Raji (cell line): ENCODE data around the gene NBEAL1.

Source experiments
- POLR2A ChIP-seq: IDR thresholded peaks from 2 replicates; pipeline ENCODE4 v1.6.1; 2011; ENCODE audit warnings: low read depth, low read length, control low read depth; ENCODE audit not compliant: insufficient read depth

Gene NBEAL1

DNA sequence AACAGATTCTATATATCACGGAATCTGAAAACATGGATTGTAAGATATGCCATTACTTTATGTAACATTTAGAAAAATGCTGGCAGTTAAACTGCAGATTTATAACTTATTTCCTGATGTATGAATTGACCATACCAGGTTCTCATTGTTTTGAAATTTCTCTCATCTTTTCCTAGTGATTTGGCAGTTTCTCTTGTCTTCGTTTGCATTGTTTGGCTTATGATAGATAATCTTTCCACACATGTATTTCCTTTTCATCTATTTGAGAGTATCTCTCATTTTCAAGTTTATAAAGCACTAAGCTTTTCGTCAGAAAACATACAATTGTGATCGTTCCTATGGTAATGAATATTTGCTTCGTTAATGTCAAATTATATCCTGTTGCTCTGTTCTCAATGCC is 16.3 kb downstream of the NBEAL1 start:
- TF ChIP-seq POLR2A, result no peak

DNA sequence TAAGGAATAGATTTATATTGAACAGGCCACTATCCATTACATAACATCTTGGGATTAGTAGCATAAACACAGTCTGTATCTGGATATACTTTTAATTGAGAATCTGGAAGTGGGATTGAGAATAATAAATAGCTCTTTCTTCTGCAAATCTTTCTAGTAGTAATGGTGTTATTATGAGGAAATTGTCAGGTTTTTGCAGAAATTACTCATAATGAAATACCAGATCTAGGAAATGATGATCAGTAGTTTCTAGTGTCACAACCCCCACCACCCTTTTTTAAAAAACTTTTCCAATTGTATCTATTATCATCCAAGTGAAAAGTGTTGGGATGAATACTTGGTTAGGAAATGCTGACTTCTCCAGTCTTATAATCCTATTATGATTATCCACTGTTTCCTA is 18.7 kb downstream of the NBEAL1 start:
- no peak for TF ChIP-seq POLR2A

DNA sequence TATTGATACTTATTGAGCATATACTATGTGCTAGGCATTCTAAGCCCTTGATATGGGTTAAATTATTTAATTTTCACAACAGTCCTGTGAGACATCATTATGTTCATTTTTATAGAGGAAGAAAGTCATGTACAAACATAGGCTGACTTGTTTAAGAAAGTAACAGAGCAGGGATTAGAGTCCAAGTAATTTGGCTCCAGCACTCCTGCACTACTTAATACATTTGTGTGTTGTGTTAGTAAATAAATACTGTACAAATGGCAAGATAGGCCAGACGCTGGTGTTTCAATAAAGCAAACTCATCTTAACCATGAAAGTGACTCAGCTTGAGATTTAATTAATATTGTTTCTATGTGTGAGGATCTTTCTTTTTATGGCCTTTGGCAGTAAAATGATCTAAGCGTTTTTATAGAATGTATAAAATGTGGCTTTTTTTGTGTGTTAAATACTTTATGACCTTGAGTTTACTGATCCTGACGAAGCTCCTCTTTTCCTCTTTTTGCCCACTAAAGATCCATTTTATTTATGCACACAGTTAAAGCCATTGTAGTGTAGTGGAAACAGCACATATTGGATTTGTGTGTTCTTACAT is 21.3 kb downstream of the NBEAL1 start:
- TF ChIP-seq POLR2A, result no peak

DNA sequence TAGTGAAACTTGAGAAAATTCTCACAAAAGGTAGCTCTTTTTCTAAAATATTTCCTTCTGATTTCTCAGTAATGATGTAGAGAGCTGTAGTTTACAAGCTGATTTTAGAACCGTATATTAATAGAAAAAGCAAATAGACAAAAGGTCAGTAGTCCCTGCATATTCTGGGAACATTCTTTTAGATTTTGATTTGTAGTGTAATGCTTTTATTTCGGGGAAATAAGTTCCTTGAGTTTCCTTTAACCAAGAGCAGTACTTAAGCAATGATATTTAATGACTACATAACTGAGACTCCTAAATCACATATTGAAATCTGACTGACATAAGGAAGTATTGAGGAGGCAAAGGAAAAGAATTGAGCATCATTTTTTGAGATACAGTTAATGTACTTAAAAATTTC is 22.4 kb downstream of the NBEAL1 start:
- TF ChIP-seq POLR2A, result no peak

DNA sequence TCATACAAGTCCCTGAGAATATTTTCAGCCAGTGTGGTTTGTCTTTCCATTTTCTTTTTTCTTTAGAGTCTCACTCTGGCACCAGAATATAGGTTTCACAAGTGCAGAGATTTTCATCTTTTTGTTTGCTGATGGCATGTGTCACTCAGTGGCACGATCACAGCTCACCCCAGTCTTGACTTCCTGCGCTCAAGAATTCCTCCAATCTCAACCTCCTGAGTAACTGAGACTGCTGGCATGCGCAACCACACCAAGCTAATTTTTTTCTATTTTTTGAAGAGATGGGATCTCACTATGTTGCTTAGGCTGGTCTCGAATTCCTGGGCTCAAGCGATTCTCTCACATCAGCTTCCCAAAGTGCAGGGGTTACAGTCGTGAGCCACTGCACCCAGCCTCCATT is 23.9 kb downstream of the NBEAL1 start:
- TF ChIP-seq POLR2A, result no peak

DNA sequence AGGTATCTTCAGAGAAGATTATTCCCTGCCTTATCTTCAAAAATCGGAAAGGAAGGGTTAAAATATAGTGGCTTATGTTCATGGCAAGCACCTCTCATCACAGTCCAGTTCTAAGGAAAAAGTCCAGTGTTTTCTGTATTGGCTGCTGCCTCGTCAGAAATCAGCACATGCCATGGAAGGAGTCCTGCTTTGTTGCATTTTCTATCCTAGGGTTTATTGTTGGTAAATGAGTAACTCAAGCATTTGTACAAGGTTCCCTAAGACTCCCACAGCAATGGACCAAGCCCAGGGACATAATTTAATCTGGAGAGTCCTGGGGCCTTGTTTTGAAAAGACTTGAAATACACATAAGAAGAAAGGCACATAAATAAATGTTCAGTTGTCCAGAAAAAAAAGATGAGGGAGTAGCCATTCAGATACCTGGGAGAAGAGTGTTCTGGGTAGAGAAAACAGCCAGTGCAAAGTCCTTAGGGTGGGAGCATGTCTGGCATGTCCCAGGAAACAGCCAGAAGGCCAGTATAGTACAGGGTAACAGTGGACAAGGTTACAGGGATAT is 26.4 kb downstream of the NBEAL1 start:
- no peak for TF ChIP-seq POLR2A

DNA sequence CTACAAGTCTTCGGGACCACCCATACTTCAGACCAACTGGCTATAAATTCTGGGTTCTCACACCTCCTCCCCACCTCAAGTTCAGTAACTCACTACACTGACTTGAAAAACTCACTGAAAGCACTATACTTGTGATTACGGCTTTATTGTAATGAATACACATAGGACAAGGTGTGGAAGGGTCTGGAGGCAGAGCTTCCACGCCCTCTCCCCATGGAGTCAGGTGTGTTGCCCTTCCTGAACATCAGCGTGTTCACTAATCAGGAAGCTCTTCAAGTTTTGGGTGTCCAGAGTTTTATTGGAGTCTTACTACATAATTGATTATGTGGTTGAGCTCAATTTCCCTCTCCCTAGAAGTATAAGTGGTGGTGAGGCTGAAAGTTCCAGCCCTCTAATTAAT is 27.5 kb downstream of the NBEAL1 start:
- no peak for TF ChIP-seq POLR2A

DNA sequence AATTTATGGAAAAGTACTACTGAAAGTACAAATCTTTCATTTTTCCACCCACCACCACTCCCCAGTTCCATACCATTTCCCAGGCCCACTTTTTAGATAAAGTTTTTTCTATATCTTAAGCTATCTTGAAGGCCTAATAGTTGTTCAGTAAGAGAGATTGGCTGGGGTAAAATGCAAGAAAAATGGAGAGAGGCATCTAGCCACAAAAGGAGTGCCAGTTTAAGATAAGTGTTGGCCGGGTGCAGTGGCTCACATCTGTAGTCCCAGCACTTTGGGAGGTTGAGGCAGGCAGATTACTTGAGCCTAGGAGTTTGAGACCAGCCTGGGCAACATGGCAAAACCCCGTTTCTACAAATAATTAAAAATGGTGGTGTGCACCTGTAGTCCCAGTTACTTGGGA is 28.6 kb downstream of the NBEAL1 start:
- TF ChIP-seq POLR2A, result no peak

DNA sequence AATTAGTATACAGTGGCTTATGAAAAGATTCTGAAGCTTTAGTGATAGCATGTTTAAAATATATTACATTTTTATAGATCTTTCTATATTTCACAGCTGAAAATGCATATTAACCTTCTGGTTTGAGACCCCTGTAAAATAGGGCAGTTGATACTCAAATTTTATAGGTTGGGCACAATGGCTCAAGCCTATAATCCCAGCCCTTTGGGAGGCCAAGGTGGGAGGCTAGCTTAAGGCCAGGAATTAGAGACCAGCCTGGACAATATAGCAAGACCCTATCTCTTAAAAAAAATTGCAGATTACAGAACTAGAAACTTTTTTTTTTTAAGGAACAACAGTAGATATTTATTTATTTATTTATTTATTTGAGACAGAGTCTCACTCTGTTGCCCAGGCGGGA is 31.2 kb downstream of the NBEAL1 start:
- no peak for TF ChIP-seq POLR2A

DNA sequence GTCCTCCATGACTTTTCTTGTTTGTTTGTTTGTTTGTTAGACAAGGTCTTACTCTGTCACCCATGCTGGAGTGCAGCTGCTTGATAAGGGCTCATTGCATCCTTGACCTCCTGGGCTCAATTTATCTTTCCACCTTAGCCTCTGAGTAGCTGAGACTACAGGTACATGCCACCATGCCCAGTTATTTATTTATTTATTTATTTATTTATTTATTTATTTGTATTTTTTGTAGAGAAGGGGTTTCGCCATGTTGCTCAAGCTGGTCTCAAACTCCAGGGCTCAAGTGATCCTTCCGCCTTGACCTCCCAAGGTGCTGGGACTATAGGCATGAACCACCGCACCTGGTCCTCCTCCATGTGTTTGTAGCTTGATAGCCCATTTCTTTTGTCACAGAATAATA is 37.9 kb downstream of the NBEAL1 start:
- TF ChIP-seq POLR2A, result no peak

DNA sequence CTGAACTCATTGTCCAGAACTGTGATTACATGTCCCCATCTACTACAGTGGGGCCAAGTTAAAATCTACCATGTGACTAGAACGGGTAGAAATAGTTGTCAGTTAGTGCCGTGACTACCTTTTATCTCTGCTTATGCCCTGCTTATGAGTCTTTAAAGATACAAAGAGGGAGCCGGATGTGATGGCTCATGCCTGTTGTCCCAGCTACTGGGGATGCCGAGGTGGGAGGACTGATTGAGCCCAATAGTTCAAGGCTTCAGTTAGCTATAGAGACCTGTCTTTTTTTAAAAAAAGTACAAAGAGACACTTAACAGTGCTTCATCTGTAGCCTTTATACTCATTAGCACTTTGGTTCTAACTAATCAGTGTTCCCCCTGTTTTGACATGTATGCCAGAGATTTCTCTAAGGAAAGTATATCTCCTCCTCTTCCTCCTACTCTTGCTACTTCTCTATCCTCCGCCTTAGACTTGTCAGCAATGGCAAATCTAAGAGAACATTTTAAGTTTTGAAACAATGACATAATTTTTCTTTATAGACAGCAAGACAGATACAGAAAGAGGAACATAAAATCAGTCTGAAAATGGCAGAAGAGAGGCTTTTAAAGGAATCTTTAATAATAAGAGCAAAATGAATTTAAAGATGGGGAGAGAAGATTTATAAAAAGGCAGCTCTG is 45.0 kb downstream of the NBEAL1 start:
- no peak for TF ChIP-seq POLR2A

DNA sequence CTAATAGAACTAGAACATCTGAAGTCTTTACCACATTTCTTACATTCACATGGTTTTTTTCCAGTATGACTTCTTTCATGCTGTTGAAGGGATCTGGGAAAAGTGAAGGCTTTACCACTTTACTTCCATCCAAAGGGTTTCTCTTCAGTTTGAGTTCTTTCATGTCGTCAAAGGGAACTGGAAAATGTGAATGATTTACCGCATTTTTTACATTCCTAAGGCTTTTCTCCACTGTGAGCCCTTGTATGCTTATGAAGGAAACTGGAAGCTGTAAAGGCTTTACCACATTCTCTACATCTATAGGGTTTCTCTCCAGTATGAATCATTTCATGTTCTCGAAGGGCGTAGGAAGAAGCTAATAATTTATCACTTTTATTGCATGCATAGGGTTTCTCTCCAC is 46.7 kb downstream of the NBEAL1 start:
- no peak for TF ChIP-seq POLR2A

DNA sequence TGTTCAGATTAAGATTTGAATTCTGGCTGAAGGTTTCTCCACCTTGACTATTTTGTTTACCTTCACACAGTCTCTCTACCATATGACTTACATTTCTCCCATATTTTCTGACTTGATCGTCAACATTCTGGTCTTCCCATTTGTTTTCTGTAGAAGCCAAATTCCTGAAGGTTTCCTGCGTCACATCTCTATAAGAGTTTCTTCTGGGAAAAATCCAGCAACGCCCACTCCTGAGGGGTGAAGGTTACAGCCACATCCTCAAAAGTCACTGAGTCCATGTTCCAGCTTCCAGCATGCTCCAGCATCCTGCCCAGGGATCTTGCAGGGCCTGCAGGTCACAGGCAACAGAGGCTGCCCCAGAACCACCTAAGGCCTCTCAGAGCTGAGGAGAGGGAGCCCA is 47.5 kb downstream of the NBEAL1 start:
- TF ChIP-seq POLR2A, result no peak

DNA sequence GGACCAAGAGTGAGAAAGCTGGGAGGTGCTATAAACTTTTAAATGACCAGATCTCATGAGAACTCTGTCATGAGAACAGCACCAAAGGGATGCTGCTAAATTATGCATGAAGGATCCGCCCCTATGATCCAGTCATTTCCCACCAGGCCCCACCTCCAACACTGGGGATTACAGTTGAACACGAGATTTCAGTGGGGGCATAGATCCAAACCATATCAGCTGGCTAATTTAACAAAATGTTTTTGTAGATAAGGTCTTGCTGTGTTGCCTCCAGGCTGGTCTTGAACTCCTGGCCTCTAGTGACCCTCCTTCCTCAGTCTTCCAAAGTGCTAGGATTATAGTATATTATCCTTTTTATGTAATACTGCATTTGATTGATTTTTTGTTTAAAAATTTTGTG is 56.0 kb downstream of the NBEAL1 start:
- no peak for TF ChIP-seq POLR2A

DNA sequence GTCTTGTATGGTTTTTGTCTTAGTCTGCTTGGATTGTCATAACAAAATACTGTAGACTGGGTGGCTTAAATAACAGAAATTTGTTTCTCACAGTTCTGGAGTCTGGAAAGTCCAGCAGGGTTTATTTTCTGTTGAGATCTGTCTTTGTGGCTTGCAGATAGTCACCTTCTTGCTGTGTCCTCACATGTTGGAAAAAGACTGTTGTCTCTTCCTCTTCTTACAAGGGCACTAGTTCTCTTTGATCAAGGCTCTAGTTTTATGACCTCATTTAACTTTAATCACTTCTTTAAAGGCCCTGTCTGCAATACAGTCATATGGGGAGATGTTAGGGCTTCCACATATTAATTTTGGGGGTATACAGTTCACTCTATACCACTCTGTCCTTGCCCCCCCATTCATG is 56.5 kb downstream of the NBEAL1 start:
- TF ChIP-seq POLR2A, result no peak

DNA sequence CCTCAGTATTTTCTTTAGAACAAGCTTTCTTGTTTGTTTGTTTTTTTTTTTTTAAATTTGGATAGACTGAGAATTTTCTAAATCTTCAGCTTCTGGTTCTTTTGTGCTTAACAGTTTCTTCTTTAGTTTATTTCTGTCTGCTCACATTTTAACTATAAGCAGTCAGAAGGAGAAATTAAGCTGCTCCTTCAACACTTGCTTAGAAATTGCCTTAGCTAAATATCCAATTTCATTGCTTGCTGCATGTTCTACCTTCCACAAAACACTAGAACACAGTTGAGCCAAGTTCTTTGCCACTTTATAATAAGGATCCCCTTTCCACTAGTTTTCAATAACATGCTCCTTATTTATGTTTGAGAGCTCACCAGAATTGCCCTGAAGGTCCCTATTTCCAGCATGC is 57.7 kb downstream of the NBEAL1 start:
- TF ChIP-seq POLR2A, result no peak

DNA sequence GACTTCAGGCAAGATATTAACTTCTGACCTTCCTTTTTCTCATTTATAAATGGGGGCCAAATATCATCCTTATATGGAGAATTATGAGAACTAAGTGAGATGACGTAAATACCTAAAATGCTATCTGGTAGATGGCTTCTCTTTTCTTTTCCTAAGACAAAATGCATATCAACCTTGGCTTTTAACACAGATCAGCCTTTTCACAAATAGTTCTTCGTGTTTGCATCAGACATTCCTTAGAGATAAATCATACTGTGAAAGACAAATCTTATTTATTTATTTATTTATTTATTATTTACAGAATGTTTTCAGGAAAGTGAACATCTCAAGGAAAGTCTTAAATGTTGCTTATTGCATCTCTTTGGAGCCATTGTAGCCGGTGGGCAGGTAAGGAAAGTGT is 62.8 kb downstream of the NBEAL1 start:
- no peak for TF ChIP-seq POLR2A
